Measurements from ENCODE around the gene TRAP1.

The TRAP1 gene

DNA sequence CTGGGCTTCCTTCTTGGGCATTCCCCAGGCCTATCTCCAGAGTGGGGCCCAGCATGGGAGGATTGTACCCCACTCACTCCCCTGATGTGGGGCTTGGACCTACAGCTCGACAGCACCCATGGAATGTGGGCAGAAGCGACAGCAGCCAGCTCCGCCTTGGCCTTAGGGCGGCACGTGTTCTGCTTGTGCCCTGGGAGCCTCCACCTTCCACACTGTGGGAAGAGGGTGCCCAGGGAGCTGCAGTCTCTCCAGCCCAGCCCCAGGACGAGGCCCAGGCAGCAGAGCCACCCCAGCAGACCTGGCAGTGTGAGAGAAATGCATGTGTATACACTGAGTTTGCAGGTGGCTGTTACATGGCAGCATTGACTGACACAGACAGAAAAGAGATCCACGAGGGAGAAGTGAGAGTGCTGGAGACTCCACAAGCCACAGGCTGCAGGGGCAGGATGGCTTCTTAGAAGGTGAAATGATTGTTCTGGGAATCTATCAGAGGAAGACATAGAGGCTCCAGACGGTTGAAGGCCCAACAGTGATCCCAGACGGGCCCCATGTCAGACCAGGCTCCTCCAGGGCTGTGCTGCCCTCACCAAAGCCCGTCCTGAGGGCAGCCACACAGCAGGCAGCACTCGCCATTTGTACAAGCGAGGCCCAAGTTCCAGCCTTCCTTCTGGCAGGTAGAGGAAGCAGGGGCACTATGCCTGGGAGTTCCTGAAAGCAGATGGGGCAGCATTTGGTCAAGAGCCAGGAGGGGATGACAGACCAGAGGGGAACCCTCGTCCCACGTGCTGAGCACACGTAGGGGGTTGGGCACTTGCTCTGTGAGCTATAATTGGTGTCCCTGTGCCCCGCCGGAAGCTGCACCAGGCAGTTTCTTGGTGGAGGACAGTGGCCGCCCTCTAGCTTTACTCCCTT is 65.6 kb downstream of the TRAP1 start:
- DNase-seq (ENCODE audit: low read depth in 3 of 3): no peak

DNA sequence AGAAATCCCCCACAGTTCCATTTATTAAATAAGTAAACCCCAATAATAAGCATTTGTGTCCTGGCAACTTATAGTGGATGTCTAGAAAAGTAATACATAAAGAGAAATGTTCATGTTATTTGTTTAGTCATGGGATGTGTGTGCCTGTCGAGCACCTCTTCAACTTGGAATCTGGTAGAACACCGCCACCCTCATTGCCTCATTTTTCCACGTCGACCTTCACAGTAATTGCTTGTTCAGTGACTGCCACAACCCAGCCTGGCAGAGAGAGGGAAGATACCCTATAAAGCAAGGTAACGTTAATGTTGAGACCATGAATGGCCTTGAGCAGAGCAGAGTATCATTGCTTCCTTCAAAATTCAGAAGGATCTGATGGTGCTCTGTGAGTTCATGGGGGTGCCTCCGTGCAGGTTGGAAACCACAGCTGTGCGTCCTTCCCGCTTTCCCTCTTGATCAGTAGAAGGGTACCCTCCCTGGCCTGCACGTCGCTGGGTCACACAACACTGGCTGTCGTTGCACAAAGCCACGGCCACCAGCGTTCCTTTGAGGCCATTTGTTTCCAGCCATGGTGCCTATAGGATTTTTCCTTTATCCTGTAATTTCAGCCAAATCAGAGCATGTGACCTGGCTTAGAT is 66.6 kb downstream of the TRAP1 start:
- no peak for DNase-seq (ENCODE audit: low read depth in 3 of 3)

DNA sequence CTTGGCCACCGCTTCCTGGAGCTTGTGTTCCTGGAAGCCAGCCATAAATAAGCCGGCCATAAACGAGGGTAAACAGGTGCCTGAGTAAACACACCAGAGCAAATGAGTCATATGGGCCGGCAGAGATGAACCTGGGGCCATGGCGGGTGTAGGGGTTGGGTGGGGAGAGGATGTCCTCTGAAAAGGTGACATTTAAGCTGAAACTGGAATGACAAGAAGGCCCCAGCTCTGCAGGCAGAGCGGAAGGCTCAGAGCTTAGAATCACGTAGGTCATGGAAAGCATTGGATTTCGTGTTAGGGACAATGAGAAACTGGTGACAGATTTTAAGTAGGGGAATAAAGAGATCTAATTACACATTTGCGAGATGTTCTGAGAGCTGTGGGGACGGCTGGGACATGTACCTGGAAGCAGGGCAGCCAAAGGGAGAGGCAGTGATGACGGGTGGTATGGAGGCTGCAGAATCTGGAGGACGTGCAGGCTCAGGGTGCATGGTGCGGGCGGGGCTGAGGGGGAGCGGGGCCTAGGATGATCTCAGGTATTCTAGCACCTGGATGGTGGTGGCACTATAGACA is 70.9 kb downstream of the TRAP1 start:
- no peak for DNase-seq (ENCODE audit: low read depth in 3 of 3)

DNA sequence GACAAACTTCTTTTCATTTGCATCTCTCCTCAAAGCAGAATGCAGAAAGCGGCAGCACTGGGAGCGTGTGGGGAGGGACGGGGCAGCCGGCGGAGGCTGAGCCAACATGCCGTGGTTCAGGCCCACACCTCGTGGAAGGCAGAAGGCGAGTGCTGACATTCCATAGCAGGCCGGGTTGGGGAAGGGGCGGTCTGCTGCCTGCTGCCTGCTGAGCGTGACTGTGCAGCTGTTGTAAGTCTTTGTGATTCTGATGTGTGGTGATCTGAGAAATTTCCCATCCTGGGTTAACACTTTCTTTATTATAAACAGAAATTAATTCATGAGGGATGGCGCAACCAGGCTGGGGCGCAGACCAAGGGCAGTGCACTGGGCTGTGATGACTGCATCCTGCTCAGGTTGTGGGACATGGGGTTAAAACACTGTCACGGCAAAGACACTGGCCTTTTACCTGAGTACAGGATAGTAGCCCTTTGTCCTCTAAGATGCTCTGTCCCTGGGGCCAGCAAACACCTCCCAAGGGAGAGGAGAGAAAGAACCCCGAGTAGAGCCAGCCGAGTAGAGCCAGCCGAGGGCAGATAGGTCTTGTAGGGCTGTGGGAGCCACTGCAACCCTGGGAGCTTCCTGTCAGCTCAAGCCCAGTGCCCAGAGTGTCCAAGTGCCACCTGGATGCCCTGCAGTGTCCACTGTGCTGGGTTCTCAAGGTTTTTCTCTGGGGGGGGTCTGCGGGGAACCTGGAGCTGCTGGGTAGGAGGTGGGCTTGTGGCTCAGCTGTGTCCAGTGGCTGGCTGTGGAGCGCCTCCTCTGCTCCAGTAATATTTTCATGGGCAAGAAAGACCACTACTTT is 71.6 kb downstream of the TRAP1 start:
- no peak for DNase-seq (ENCODE audit: low read depth in 3 of 3)

DNA sequence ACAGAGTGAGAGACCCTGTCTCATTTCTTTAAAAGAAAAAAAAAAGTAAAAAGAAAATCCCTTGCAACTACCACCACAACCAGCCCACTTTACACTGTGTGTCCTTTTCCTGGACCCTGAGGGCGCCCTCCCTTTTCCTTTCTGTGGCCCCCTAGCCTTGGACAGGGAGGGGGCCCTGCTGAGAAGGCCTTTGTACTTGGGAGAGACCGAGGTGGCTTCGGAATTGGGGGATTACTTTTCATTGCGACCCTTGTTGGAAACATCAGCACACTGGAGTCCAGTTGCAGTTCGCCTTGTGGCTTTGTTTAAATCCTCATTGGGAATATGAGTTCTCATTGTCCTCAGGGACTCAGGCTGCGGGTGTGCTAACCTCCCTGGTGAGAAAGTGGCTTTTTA is 72.2 kb downstream of the TRAP1 start:
- no peak for DNase-seq (ENCODE audit: low read depth in 3 of 3)

DNA sequence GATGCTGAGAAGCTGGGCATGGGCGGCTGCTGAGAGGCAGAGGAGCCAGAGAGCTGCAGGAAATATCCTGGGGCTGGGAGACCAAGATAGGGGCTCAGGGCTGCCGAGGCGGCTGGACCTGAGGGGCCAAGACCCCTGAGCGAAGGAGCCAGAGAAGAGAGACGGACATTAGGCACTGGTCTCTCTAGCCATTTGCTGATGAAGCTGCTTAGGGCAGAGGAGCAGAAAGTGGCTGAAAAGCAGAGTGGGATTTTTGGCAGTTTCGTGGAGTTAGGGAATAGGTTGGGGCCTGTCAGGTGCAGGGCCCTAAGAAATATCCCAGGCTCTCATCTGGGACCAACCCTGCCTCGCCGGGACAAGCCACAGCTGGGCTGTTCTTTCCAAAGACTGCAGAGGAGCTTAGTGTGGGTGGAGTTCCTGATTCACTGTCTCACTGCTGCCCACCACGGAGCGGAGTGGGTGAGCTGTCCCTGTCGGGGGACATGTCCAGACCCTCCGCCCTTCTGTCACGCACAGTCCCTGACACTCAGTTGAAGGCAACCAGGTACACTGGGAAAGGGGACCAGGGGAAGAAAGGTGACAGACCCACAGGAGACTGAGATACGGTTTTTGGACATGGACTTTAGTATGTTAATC is 74.1 kb downstream of the TRAP1 start:
- no peak for DNase-seq (ENCODE audit: low read depth in 3 of 3)

DNA sequence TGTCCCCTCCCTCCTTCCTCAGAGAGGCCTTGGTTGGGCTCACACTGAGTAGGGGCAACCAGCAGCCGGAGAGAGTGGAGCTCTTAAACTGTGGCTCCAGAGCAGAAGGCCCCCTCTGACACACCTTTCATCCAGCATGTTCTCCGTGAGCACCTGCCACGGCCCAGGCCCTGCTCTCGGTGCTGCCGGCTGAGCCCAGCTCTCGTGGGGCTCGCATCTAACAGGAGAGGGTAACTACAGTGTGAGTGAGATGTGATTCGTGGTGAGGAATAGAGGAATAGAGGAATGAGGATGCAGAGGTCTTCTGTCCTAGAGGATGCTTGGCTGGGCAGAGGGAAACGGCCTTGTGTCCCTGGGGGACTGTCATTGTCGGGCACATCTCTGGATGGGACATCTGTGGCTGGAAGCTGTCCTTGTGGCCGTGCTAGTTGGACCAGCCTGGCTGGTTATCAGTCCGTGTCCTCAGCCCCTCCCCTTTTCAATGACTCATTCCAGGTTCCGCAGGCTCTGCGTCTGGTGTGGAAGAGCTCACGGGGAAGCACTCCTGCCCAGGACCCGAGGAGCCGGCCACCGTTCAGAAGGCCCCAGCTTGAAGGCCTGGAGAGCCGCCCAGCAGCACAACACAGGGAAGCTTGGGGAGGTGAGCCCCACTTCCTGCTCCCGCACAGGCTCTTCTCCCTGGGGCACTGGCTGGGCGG is 74.8 kb downstream of the TRAP1 start:
- no peak for DNase-seq (ENCODE audit: low read depth in 3 of 3)

DNA sequence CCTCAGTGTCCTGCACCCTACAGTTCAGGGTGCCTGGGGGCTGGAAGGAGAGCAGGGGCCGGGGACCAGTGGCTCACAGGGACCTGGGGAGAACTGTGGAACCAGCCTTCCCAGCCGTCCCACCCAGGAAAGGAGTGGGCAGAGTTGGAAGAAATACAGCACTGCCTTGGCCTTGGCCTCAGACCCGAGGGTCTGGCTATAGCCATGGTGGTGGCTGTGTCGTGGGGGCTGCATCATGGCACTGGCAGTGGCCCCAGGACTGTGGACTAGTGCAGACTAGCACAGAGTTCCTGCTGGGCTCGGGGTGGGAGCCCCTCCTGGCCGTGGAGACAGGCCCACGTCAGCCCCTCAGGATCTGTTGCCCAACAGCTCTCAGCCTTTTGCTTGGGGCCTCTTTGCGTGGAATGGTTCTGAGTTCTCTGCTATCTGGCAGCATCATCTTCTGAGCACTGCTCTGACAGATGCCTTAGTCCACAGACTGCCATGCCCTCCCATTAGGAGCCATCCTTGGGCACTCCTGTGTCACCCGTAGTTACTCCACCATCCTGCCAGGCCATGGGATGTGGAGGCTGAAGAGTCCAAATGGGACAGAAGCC is 75.4 kb downstream of the TRAP1 start:
- DNase-seq (ENCODE audit: low read depth in 3 of 3): no peak

DNA sequence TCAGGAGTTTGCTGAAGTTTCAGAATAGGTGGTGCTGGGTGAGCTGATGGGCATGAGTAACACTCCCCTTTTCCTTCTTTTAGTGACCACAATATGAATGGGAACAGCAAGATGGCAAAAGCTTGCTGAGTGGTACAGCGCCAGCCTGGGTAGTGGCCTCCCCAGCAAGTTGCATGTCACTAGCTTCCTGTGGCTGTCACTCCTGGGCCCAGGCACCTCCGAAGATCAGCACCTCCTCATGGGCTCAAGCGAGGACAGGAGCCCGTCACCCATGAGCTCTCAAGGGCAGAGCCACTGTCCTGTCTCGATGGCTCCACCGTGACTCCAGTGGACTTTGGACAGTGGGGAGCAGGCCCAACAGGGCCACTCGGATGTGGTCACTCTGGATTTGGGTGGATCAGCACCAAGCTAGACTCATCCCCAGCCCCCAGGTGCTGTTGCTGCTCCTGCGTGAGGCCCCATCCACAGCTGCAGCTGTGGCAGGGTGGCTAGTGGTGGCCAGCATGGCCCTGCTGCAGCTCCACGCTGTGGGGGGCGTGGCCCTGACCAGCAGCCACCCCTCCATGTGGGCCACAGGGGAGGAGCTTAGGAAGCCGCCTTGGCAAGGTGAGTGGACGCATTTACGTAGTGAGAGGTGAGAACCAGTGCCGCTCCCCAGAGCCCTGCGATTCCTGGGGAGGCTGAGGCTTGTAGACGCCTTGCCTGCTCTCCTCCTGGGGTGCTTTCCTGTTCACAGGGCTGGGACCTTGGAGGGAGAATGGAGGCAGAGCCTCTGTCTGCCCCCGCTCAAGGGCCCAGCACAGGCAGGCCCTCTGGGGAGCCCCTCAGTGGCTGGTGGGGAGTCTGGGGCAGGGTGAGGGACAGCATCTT is 76.5 kb downstream of the TRAP1 start:
- DNase-seq (ENCODE audit: low read depth in 3 of 3): no peak

DNA sequence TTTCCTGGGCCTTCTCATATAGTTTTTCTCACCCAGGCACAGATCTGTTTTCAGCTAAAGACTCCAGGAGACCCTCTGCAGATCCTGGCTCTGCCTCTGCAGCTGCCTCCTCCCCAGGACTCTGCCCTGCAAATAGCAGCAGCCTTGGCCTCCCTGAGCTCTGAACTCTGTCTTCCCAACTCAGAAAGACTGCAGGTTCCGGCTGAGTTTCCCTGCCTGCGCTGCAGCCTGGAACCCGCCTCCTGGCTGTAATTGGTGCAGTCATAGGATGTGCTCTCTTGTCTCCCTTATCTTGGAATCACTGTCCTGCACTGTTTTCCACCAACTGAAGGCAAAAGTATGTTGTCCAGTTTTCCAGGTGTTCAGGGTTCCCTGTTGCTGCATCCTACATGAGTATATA is 77.1 kb downstream of the TRAP1 start:
- DNase-seq (ENCODE audit: low read depth in 3 of 3): no peak

DNA sequence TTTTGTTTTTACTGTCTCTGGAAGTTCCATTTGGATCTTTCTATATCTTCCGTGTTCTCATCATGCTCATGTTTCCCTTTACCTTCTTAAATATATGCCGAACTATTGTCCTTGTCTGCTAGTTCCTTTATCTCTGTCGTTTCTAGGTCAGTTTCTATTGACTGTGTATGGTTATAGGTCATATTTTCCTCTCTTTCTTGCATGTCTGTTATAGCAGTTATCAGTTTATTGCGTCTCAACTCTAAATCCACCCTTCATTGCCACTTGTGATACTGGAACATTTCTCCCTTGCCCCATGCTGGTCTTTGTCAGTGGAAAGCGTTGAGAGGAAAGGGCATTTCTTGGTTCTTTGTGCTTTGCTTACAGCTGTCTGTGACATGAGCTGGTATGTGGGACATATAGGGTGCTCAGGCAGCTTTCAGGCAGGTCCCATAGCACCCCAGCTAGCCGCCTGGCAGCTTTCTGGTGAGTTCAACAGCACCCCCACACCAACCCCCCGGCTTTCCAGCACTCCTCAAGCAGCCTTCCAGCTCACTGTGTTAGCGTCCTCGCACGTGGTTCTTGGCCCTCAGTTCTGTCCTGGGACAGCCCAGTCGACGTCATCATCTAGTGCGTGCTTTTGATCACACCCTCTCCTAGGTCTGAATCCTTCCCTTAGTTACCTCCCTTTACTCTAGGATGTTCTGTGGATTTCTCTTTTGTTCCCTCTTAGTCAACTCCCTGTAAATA is 78.2 kb downstream of the TRAP1 start:
- no peak for DNase-seq (ENCODE audit: low read depth in 3 of 3)

DNA sequence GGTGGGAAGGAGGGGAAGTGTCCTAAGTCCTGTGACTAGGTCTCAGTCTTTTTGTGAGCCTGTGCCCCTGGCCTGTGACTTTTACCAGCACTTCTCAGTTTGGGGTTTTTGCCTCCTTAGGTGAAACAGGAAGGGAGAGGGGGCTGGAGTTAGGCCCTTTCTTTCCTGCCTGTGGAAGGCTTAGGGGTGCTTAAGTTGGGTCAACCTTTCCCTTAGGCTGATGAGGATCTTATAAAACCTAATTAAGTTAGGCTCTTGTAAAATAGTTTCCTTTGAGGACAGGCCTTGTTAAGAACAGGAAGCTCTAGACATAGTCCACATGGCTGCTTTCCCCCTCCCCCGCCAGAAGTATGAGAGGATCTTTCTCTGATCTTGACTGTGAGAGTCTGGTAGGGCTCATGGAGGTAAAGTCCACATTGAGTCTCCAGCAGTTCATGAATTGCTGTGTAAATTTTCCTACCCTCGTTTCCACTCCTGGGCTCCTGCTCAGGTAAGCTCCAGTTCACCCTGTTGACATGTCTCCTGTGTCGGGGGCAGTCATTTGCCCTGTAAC is 79.9 kb downstream of the TRAP1 start:
- DNase-seq (ENCODE audit: low read depth in 3 of 3): peak in 1 of 3 donors; percentile 36

DNA sequence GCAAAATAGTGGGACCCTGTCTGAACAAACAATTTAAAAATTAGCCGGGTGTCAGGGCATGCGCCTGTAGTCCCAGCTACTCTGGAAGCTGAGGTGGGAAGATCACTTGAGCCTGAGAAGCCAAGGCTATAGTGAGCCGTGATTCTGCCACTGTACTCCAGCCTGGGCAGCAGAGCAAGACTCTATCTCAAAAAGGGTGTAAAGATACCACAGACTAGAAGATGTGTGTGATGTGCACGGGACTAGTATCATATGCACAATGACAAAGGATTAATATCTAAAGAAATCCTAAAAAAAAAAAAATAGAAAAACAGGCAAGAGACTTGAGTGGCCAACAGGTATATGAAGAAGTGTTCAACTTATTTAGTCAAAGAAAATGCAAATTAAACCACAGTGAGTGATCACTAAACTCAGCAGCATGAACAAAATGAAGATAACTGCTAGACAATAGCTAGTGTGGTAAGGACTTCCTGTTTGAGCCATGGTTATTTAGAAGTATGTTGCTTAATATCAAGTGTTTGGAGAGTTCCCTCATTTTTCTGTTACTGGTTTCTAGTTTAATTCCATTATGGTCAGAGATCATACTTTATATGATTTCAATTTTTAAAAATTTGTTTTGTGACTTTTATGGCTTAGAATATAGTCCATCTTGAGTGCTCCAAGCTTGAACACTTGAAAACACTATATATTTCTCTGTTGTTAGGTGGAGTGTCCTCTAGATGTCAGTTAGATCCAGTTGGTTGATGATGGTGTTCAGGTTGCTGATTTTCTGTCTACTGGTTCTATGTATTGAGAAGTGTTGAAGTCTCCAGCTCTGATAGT is 91.2 kb downstream of the TRAP1 start:
- DNase-seq (ENCODE audit: low read depth in 3 of 3): no peak

DNA sequence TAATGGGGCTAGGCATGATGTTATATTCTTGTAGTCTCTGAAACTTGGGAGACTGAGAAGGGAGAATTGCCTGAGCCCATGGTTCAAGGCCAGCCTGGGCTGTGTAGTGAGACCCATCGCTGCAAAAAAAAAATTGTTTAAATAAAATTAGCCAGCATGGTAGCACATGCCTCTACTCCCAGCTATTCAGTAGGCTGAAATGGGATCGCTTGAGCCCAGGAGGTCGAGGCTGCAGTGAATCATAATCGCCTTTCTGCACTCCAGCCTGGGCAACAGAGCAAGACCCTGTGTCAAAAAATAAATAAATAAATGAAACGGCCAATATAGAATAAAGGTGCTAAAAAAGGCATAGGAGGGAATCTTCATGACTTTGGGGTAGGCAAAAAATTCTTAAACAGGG is 92.0 kb downstream of the TRAP1 start:
- DNase-seq (ENCODE audit: low read depth in 3 of 3): no peak

DNA sequence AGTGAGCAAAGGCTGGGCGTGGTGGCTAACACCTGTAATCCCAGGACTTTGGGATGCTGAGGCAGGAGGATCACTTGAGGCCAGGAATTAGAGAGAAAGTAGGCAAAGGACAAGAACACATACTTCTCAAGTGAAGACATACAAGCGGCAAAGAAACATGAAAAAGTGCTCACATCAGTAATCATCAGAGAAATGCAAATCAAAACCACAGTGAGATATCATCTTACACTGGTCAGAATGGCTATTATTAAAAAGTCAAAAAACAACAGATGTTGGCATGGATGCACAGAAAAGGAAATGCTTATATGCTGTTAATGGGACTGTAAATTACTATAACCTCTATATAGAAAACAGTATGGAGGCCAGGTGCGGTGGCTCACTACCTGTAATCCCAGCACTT is 93.7 kb downstream of the TRAP1 start:
- no peak for DNase-seq (ENCODE audit: low read depth in 3 of 3)

DNA sequence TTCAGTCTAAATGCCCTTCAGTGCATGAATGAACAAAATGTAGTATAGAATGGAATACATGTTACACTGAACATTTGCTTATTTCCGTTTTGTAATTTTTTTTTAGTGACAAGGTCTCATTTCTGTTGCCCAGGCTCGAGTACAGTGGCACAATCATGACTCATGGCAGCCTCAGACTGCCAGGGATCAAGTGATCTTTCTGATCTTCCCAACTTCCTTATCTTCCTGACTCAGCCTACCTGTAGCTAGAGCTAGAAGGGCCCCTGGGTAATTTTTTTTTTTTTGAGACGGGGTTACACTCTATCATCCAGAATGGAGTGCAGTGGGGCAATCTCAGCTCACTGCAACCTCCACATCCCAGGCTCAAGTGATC is 98.6 kb downstream of the TRAP1 start:
- no peak for DNase-seq (ENCODE audit: low read depth in 3 of 3)

DNA sequence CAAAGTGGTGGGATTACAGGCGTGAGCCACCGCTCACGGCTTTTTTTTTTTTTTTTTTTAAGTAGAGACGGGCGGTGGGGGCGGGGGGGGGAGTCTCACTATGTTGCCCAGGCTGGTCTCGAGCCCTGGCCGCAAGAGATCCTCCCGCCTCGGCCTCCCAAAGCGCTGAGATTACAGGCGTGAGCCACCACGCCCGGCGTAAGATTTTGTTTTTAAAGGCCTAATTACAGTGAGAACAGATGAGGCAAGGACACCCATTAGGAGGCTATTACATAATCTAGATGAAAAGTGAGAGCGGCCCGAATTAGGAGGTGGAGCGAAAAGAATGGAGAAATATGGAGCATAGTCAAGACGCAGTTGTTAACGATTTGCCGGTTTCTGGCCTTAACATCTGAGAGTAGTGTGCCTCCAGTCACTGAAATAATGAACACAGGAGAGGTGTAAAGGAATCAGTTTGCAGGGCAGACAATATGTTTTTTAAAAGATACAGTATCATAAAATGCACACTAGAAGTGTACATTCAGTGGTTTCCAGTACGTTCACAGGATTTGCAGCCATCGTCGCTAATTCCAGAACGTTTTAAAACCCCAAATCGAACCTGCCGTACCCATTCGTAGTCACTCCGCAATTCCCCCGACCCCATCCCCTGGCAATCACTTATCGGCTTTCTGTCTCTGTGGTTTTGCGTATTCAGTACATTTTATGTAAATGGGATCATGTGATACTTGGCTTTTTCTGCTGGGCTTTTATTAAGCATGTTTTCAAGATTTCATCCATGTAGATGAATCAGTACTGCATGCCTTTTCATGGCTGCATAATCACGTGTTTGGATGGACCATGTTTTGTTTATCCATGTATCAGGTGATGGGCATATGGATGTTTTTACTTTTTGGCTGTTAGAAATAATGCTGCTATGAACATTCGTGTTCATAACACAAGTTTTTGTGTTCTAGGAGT is 104.5 kb downstream of the TRAP1 start:
- no peak for DNase-seq (ENCODE audit: low read depth in 3 of 3)
